SU-DHL-6 (cell line): ENCODE data around the gene TMEM74B.

Source experiments
- H2AFZ ChIP-seq: fragments of 200-600 bp; sonication (generic); 2 replicates; pipeline ENCODE4 v1.6.1; 2014; ENCODE audit warnings: low read depth, mild to moderate bottlenecking, moderate library complexity, mixed read lengths, antibody characterized with exemption, low read length; ENCODE audit not compliant: severe bottlenecking
- H3F3A ChIP-seq: fragments of 200-600 bp; shearing (Covaris generic); 2 replicates; pipeline ENCODE4 v1.6.0; 2016; ENCODE audit warnings: antibody characterized with exemption, mild to moderate bottlenecking; ENCODE audit not compliant: insufficient read depth
- H3K27ac ChIP-seq: fragments of 200-600 bp; sonication (generic); 2 replicates; pipeline ENCODE4 v1.5.1; 2016; ENCODE audit warnings: low read depth, mild to moderate bottlenecking, low read length, moderate library complexity, mixed read lengths
- H3K27me3 ChIP-seq: fragments of 200-600 bp; sonication (generic), shearing (Covaris generic); 2 replicates; pipeline ENCODE4 v1.6.0; 2014; ENCODE audit warnings: mild to moderate bottlenecking, low read length
- H3K36me3 ChIP-seq: fragments of 200-600 bp; sonication (generic); 2 replicates; pipeline ENCODE4 v1.6.1; 2014; ENCODE audit warnings: mild to moderate bottlenecking, low read length, mixed read lengths
- H3K4me2 ChIP-seq: fragments of 300-600, 200-600 bp; shearing (Covaris generic), sonication (generic); 2 replicates; pipeline ENCODE4 v1.6.0; 2014; ENCODE audit warnings: low read length, low read depth, mild to moderate bottlenecking; ENCODE audit not compliant: poor library complexity, severe bottlenecking
- H3K4me3 ChIP-seq: fragments of 200-600 bp; sonication (generic); 2 replicates; pipeline ENCODE4 v1.5.1; 2014; ENCODE audit warnings: antibody characterized with exemption, low read length, mild to moderate bottlenecking, mixed read lengths; ENCODE audit not compliant: insufficient read depth, poor library complexity, severe bottlenecking
- H3K79me2 ChIP-seq: fragments of 200-600 bp; sonication (generic); 2 replicates; pipeline ENCODE4 v1.6.1; 2014; ENCODE audit warnings: mild to moderate bottlenecking, low read length, moderate library complexity; ENCODE audit not compliant: insufficient read depth
- H3K9ac ChIP-seq: fragments of 200-600 bp; sonication (generic); 2 replicates; pipeline ENCODE4 v1.7.0; 2014; ENCODE audit warnings: mild to moderate bottlenecking, low read length
- H3K9me2 ChIP-seq: fragments of 200-600 bp; sonication (generic); replicated peaks from 2 replicates; pipeline ENCODE4 v1.6.1; 2014; ENCODE audit warnings: low read length; ENCODE audit not compliant: insufficient read depth
- H3K9me3 ChIP-seq: fragments of 200-600 bp; sonication (generic); 2 replicates; pipeline ENCODE4 v1.6.1; 2014; ENCODE audit warnings: low read length, mixed read lengths; ENCODE audit not compliant: insufficient read depth
- H4K20me1 ChIP-seq: fragments of 200-600 bp; sonication (generic); 2 replicates; pipeline ENCODE4 v1.6.1; 2014; ENCODE audit warnings: low read depth, mild to moderate bottlenecking, antibody characterized with exemption, low read length, moderate library complexity, mixed read lengths
- EZH2phosphoT487 ChIP-seq: fragments of 200-600 bp; sonication (generic), shearing (Covaris generic); conservative IDR thresholded peaks from 2 replicates; pipeline ENCODE4 v1.6.1; 2018; ENCODE audit warnings: mild to moderate bottlenecking, antibody characterized with exemption, low read length, moderate library complexity, mixed read lengths
- TF ChIP-seq, protein P1 (sequence below): fragments of 200-600 bp; sonication (generic); IDR thresholded peaks from one replicate; pipeline ENCODE4 v1.5.1; 2017; ENCODE audit warnings: antibody characterized with exemption, mild to moderate bottlenecking, low read length, moderate library complexity; ENCODE audit not compliant: insufficient read depth, poor library complexity, severe bottlenecking

Gene TMEM74B

DNA sequence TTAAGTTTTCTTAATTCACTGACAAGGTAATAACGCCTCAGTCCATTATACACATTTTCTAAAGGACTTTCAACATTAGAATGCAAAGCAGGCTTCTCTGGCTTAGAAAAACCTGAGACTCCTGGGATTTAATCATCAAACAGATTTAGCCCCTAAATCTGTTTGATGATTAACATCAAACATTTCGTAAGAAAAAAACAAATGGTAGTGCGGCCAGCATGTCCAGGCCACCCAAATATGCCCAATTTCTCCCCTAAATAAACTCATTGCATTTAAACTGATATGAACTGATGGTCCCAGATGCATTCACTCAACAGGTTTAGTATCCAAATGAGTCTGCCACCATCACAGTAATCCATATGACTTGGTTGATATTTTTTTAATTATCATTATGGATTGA is 6.2 kb downstream of the TMEM74B start:
- Histone ChIP-seq H3K79me2 (no peaks in the 10 kb centered on the region), H2AFZ (no peak overlapping the region), H3K9me3 (no peaks in the 10 kb centered on the region), H4K20me1 (no peaks in the 10 kb centered on the region), H3K36me3 (no peaks in the 10 kb centered on the region), H3K4me2 (no peak overlapping the region), H3K27me3 (no peaks in the 10 kb centered on the region), H3K9me2 (no peaks in the 10 kb centered on the region), H3K27ac (no peak overlapping the region), H3F3A (no peaks in the 10 kb centered on the region), H3K9ac (no peak overlapping the region), H3K4me3 (no peak overlapping the region)
- TF ChIP-seq, protein P1, sequence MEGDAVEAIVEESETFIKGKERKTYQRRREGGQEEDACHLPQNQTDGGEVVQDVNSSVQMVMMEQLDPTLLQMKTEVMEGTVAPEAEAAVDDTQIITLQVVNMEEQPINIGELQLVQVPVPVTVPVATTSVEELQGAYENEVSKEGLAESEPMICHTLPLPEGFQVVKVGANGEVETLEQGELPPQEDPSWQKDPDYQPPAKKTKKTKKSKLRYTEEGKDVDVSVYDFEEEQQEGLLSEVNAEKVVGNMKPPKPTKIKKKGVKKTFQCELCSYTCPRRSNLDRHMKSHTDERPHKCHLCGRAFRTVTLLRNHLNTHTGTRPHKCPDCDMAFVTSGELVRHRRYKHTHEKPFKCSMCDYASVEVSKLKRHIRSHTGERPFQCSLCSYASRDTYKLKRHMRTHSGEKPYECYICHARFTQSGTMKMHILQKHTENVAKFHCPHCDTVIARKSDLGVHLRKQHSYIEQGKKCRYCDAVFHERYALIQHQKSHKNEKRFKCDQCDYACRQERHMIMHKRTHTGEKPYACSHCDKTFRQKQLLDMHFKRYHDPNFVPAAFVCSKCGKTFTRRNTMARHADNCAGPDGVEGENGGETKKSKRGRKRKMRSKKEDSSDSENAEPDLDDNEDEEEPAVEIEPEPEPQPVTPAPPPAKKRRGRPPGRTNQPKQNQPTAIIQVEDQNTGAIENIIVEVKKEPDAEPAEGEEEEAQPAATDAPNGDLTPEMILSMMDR, result no peak
- no peak for TF ChIP-seq EZH2phosphoT487

DNA sequence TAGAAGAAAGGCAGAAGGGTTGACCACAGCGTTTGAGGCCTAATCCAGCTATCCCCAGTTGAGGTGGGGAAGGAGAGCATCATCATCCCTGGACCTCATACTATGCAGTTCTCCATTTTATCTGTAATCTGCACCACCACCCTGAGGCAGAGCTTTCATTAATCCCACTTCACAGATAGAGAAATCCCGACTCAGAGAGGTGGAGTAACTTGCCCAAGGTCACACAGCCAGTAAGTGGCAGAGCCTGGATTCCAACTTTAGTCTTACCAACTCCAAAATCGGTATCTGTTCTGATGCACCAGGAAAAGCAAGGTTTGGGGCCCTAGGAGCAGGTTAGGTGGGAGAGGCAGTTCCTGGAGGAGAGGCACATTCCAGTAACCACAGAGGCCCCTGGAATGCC is 6.7 kb downstream of the TMEM74B start:
- no peaks in the 10 kb centered on the region for H3K79me2 ChIP-seq
- no peaks in the 10 kb centered on the region for H3K36me3 ChIP-seq
- H3K9ac ChIP-seq, result no peak overlapping the region
- no peaks in the 10 kb centered on the region for H3K27me3 ChIP-seq
- no peak overlapping the region for H3K27ac ChIP-seq
- H3K9me2 ChIP-seq, result no peaks in the 10 kb centered on the region
- no peak overlapping the region for H2AFZ ChIP-seq
- no peak for TF ChIP-seq EZH2phosphoT487
- TF ChIP-seq, protein P1, result no peak
- no peaks in the 10 kb centered on the region for H3K9me3 ChIP-seq
- H3K4me3 ChIP-seq, result no peak overlapping the region
- no peaks in the 10 kb centered on the region for H3F3A ChIP-seq
- H4K20me1 ChIP-seq, result no peaks in the 10 kb centered on the region
- no peak overlapping the region for H3K4me2 ChIP-seq

DNA sequence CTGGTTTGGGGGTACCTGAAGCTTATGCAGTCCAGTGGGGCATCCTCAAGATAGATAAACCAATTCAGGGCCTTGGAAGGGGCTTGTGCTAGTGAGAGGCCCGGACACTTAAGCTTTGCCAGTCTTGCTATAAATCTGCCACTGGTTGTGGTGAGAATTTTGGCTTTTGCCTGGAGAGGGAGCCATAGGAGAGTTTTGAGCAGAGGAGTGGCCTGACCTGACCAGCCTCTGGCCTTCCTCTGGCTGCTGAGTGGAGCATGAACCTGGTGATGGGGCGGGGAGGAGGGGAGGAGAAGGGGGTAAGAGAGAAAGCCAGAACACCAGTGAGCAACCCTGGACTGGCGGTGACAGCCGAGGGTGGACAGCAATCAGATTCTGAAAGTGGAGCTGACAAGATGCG is 7.1 kb downstream of the TMEM74B start:
- Histone ChIP-seq H2AFZ (no peak overlapping the region), H3F3A (no peaks in the 10 kb centered on the region), H3K4me3 (no peak overlapping the region), H3K9me3 (no peaks in the 10 kb centered on the region), H3K27ac (no peak overlapping the region), H3K9ac (no peak overlapping the region), H3K79me2 (no peaks in the 10 kb centered on the region), H3K27me3 (no peaks in the 10 kb centered on the region), H3K4me2 (no peak overlapping the region), H4K20me1 (no peaks in the 10 kb centered on the region), H3K9me2 (no peaks in the 10 kb centered on the region), H3K36me3 (no peaks in the 10 kb centered on the region)
- TF ChIP-seq EZH2phosphoT487, result no peak
- TF ChIP-seq, protein P1, result no peak

DNA sequence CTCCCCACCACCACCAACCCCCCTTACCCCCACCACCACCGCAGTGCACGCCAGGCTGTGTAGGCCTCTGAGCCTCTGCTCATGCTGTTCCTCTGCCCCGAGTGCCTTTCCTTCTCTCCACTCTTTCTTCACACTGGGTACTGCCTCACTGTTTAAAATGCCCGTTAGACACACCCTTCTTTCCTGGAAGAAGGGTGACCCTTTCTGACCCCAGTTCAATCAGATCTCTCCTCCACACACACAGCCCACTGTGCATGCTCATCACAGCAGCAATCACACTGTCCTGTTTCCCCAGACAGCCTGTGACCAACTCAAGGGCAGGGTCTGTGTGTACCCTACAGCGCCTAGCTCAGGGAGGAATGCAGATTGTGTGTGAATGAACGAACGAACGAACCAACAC is 10.0 kb downstream of the TMEM74B start:
- TF ChIP-seq EZH2phosphoT487, result no peak
- TF ChIP-seq, protein P1, result no peak
- Histone ChIP-seq H3K27ac (no peak overlapping the region), H2AFZ (no peak overlapping the region), H3K27me3 (no peaks in the 10 kb centered on the region), H3K9me2 (no peaks in the 10 kb centered on the region), H4K20me1 (no peaks in the 10 kb centered on the region), H3K4me2 (no peak overlapping the region), H3K9me3 (no peaks in the 10 kb centered on the region), H3K36me3 (no peaks in the 10 kb centered on the region), H3K79me2 (no peaks in the 10 kb centered on the region), H3F3A (no peaks in the 10 kb centered on the region), H3K9ac (no peak overlapping the region), H3K4me3 (no peak overlapping the region)
